DMS53 (cell line): ENCODE results near the gene VEZF1.

Experiments
- DNase-seq: peaks from one replicate; lab custom pipeline; 2025; lab: John Stamatoyannopoulos, UW

Gene VEZF1, protein sequence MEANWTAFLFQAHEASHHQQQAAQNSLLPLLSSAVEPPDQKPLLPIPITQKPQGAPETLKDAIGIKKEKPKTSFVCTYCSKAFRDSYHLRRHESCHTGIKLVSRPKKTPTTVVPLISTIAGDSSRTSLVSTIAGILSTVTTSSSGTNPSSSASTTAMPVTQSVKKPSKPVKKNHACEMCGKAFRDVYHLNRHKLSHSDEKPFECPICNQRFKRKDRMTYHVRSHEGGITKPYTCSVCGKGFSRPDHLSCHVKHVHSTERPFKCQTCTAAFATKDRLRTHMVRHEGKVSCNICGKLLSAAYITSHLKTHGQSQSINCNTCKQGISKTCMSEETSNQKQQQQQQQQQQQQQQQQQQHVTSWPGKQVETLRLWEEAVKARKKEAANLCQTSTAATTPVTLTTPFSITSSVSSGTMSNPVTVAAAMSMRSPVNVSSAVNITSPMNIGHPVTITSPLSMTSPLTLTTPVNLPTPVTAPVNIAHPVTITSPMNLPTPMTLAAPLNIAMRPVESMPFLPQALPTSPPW

DNA sequence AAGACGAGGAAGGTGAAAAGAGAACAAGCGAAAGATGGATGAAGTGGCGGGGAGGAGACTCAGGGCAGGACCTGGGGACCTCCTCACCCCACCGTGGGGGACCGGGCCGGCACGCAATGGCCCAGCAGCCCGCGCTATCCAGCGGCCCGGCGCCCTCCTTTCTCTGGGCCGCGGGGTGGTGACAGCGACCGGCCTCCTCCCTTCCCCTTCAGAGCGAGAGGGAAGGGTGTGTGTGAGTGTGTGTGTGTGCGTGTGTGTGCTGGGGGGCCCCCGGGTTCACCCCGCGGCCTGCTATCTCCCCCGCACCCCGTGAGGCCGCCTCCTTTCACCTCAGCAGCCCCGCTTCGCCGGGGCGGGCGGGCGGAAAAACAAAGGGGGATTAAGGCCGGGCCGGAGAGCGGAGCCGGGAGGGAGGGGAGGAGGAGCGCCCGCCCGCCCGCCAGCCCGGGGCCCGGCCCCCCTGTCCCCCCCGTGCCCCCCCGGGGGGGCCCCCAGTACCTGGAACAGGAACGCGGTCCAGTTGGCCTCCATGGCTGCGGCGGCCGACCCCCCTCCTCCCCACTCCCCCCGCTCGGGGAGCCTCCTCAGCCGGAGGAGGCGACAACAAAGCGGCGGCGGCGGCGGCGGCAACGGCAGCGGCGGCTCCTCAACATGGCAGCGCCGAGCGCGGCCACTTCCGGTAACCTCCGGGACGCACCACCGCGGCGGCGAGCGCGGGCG is at the start of gene VEZF1:
VEZF1 (minus strand) TSS at position 674 of the 720 bp plus-strand sequence; CDS start at position 531, 143 bp downstream.
- peak; percentile 84 for DNase-seq

DNA sequence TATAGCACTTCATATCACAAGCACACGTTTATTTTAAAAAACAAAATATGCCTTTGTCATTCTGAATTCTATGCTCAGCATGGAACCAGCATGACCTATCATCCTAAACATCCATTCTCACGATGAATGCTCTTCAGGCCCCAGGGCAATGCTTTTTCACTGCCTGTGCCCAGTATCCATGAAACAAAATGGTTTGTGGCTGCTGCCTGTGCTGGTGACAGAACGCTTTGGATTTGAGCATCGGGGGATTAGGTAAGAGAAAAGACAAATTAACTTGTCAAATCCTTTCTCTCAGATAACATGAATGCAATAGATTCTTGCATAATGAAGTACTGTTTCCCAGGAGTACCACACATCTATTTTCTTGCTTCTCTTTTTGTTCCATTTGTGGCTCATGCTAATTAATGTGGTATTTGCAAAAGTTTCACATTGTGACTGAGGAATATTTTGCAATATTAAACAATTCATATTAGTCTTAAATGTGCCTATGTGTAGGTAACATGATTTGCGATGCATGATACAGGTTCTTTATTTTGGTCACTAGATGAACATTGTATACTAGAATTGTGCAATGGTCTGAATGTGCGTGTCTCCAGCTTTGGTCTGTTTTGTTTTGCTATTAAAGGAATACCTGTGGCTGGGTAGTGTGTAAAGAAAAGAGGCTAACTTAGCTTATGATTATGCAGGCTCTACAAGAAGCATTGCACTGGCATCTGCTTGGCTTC is 44.8 kb upstream of the VEZF1 start:
- DNase-seq: no peak

DNA sequence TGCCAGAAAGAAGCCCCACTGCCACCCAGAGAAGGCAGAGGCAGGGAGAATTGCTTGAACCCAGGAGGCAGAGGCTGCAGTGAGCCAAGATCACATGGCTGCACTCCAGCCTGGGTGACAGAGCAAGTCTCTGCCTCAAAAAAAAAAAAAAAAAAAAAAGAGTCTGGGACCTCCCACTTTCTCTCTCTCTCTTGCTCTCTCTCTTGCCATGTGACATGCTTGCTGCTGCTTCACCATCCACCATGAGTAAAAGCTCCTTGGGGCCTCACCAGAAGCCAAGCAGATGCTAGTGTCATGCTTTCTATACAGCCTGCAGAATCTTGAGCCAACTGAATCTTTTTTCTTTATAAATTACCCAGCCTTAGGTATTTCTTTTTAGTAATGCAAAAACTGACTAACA is 40.5 kb upstream of the VEZF1 start:
- DNase-seq: peak; percentile 11

DNA sequence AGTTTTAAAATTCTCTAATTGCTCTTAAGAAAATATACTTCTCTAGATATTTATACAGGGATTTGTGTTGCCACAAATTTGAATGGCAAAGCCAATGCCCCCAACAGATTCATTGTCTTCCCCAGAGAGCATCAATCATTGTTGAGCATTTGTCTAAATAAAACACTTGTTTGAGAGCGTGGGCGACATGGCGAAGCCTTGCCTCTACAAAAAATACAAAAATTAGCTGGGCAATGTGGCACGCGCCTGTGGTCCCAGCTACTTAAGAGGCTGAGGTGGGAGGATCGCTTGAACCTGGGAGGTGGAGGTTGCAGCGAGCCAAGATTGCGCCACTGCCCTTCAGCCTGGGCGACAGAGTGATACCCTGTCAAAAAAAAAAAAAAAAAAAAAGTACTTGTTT is 32.3 kb upstream of the VEZF1 start:
- no peak for DNase-seq

DNA sequence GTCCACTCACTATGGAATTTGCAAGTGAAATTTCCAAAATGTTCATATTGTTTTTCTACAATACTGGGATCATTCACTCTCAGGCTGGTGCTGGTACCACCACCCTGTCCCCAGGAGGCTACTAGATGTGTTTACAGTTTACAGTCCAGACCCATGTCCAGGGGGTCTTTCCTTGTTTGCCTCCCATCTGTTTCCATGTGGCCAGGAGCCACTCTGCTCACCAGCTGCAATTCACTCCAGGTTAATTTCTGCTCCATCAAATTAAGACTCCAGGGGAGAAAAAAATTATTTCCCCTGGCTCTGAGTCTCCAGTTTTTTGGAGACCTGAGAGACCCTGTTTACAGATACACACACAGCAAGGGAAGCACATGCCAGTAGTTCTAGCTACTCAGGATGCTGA is 31.5 kb upstream of the VEZF1 start:
- DNase-seq: no peak

DNA sequence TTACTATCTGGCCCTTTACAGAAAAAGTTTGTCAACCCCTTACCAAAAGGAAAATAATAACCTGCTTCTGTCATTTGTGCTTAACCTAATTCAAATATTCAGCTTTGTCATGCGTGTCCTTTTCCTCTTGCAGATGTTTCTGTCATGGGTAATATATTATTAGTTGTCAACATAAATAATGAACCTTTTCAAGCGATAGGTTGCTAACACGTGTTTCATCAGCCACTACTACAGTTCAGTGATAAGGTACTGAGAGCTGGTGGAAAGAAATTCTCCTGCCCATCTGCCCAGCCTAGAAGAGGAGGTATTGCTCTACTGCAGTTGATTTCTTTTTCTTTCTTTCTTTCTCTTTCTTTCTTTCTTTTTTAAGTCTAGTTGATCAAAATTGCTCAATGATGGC is 31.0 kb upstream of the VEZF1 start:
- DNase-seq: no peak

DNA sequence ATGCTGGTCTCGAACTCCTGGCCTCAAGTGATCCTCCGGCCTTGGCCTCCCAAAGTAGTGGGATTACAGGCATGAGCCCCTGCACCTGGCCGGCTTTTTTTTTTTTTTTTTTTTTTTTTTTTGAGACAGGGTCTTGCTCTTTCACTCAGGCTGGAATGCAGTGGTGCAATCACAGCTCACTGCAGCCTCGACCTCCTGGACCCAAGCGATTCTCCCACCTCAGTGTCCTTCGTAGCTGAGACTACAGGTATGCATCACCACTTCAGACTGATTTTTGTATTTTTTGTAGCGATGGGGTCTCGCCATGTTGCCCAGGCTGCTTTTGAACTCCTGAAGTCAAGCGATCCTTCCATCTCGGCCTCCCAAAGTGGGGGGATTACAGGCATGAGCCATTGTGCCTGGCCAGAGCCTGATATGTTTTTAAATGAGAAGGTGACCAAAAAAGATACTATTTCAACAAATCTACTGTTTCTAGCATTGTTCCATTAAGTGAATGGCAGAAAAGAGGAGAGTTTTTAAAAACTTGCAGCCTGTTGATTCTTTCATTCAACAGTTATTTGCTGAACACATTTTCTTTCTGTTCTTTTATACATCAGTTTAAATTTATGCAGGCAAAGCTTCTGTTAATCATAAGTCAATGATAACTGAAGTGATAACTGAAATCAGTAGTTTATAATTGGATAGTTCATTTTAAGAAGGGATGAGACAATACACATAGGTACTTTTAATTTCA is 22.2 kb upstream of the VEZF1 start:
- DNase-seq: no peak

DNA sequence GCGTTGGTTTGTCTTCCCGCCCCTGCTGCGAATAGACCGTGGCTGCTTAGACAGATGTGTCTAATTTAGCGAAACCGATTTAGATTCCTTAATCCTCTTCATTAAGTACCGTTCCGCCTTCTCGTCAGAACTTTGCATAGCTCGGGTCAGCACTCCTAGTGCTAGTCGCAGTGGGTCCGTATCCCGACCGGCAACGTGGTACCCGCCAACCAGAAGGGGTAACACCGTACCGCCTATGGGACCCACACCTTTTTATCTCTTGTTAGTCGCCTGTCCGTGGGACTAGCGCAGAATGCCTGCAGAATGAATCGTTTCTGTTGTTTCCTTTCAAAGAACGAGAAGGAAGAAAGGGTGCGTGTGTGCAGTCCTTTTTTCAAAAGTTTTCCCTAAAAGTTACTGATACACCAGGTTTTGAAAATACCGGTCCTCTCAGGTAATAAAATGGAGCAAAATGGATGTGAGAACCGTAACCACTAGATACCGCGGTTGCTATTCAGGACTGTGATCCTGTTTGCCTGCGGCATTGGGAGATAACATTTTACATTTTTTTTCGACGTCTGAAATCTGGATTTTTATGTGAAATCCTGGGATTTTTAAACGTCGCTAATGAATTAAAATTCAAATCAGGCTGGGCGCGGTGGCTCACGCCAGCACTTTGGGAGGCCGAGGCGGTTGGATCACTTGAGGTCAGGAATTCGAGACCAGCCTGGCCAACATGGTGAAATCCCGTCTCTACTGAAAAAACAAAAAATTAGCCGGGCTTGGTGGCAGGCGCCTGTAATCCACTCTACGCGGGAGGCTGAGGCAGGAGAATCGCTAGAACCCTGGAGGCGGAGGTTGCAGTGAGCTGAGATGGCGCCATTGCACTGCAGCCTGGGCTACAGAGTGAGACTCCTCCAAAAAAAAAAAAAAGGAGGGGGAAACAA is 20.0 kb upstream of the VEZF1 start:
- peak; percentile 67 for DNase-seq

DNA sequence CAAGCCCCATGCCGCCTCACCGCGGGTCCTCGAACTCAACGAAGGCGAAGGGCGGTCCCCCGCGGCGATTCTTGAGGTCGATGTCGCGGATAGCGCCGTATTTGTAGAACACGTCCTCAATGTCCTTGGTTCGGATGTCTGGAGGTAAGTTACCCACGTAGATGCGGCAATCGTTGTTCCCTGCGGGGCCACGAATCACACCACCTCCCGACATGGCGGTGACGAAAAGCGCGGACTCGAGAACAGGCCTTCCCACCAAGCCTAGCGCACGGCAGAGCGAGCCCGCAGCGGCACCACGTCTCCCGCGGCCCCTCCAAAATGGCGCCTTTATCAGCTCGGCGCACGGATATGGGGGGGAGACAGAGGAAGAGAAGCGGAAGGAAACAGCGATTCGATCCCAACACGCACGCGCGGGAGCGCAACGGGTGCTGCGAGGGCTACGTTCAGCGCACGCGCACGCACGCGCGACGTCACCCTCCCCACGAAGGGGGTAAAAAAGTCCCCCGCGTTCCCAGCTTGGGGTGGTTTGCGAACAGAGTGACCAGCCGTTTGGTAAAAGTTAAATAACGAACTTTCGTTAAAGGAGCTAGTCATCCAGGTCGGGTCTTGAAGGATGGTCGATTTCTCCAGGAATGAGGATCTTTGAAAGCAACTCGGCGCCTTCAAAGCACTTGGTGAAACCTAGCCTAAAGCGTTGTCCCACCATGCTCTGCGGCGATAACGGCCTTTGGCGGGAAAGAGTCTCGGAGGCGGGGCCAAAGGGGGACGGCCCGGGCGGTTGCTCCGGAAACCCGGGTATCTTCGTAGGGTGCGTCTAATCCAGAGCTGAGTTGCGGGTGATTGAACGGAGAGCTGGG is 19.1 kb upstream of the VEZF1 start, which contains the start of gene SRSF1:
SRSF1 (minus strand) TSS at position 323 of the 857 bp plus-strand sequence; CDS start at position 214, 109 bp downstream.
- peak; percentile 98 for DNase-seq

DNA sequence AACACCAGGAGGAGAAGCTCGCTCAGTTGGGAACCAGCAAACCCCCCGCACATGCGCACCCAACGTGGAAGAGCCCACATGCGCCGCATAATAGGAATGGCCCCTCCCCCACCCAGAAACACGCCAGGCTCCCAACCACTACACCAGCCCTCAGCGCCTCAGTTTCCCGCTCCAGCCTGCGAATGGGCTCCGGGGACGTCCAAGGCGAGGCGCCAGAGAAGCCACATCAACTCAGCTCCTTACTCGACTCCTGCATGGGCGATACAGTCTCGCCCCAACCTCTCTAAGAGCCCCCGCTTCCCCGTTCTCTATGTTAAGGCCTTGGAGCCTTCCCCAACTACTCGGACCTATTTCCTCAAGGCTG is 18.5 kb upstream of the VEZF1 start:
- peak; percentile 81 for DNase-seq

DNA sequence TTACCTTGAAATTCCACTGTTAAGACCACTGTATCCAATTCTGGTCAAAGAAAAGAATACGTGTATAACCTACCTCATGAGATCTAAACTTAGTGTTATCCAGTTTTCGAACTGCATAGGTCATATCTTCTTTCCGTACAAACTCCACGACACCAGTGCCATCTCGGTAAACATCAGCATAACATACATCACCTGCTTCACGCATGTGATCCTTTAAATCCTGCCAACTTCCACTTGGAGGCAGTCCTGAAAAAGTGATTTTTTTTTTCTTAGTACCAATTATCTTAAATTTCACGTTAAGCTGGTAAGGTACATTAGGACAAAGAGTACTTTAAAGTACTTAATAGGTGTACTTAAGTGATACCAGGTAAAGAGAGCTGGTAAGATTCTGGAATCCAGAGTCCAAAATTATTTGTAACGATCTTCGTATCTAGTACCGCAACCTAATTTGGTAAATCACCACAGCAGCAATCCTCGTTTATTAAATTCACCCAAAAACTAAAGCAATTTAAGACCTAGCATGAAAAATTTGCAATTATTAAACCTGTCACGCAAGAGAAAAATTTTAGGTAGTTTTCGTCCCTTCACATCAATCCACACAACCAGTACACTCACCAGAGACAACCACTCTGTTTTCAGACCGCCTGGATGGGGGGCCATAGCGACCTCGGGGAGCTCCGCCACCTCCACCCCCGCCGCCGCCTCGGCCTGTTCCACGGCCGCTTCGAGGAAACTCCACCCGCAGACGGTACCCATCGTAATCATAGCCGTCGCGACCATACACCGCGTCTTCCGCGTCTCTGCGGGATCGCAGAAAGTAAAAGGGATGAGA is 17.9 kb upstream of the VEZF1 start:
- peak; percentile 30 for DNase-seq

DNA sequence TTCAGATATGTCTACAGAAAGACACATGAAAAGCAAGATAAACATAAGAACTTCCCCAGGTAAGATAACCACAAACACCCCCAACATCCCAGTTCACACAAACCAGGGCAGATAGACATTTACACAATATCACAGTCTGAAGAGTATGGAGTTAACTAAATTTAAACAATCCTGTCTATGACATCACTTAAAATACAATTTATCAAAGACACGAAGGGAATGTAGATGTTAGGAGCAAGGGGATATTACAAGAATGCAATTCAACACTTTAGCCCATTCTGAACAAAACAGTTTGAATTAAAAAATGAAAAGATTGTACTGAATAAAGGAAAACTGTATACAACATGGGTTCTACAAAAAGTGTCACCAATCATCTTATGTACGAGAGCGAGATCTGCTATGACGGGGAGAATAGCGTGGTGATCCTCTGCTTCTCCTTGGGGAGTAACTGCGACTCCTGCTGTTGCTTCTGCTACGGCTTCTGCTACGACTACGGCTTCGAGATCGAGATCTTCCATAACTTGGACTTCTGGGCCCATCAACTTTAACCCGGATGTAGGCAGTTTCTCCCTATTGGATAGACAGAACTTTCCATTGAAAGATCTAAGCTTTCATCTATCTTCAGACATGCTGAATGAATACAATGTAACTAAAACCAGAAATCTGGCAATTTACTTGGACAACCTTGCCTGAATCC is 17.1 kb upstream of the VEZF1 start:
- DNase-seq: no peak

DNA sequence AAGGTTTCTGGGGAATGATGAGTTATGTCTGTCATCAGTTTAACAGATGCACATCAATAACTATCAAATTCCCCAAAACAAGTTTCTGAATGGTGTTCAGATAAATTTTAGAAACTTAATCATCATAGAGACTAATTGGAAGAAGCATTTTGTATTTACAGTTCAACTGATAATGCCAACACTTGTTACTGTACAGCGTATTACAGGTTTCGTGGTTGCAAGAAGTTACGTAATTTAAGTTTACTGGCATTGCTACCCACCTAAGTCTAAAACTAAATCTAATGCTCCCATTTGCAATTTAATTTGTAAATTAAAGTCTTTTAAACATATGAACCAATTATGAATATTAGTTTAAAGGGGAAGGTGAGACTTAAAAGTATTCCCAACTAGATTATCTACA is 16.0 kb upstream of the VEZF1 start:
- no peak for DNase-seq

DNA sequence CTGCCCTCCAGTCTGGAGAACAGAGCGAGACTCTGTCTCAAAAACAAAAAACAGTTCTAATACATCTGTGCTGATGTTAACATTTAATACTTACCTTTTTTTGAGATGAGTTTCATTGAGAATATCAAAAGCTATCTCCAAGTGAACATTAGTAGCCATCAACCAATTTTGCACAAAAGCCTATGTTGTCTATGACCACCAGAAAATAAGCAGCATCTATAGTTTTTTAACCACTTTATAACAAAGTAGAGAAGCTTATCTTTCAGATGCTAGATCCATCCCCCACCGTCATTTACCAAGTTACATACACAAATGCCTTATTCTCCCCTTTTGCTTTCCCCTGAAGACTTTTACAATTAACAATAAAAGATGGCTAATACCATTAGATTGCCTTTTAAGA is 14.9 kb upstream of the VEZF1 start:
- DNase-seq: no peak

DNA sequence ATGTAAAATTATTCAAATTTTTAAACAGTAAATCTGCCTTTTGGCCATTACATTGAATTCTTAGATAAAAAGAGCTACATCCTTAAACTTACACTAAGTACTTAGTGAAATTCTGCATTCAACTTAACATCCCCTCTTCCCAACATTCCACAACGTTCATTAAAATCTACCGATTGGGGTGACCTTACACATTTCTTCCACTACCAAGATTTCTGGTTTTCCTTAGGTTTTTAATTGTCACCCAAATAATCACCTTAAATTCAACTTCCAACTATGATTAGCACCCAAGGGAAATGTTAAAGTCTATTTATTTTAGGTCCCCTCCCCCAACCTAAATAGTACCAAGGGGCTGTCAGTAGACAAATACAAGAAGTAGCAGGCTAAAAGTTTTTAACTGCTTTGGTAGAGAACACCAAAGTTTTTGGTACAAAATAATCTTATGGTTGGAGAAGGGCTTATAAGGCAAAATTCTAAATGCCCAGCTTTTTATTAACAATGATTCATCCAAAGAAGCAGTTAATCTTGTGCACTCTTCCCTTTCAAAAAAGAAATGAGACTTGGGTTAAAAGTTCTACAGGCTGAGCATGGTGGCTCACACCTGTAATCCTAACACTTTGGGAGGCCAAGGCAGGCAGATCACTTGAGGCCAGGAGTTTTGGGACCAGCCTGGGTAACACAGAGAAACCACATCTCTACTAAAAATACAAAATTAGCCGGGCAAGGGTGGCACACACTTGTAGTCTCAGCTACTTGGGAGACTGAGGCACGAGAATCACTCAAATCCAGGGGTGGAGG is 14.3 kb upstream of the VEZF1 start:
- no peak for DNase-seq

DNA sequence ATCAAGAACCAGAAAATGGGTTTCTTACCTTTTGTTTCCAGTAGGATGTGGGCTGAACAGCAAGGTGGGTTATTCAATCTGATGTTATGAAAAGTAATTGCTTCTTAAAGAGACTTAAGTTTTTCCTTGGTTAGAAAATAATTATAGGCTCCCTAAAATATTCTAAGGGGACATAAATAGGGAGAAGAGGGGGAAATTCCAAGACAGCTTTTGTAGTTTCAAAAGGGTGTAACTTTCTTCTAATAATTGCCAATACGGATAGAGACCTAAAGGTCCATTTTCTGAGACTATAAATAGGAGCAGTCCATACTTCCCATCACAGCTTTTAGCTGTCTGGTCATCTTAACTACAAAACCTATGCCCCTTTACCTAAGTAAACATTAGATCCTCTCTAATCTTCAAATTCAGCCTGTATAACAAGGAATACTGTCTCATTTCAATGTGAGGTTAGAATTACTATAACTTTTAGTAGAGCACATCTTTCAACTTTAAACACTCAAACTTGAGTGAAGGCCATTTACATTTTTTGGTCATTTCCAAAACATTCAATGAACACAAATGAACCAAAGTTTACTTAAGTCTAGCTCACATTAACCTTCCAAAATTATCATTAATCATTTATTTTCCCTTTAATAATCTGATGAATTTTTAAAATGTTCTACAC is 13.5 kb upstream of the VEZF1 start:
- no peak for DNase-seq
